Skin epidermis (tissue), 12 donors: ENCODE data around the gene EPS8.

Experiments
- H3K27ac ChIP-seq, 21 experiments: fragments of 200-600 bp; sonication (generic) in 11 of 21; one replicate each; pipeline ENCODE4 v1.5.0; 2020; ENCODE audit warnings: mild to moderate bottlenecking in 3 of 21, inconsistent platforms in 2 of 21, moderate library complexity in 2 of 21
- H3K4me3 ChIP-seq, 7 experiments: fragments of 200-600 bp; sonication (generic) in 2 of 7; one replicate each; pipeline ENCODE4 v1.5.0; 2020; ENCODE audit warnings: inconsistent platforms in 2 of 7, mild to moderate bottlenecking in 2 of 7, moderate library complexity in 1 of 7

The EPS8 gene

DNA sequence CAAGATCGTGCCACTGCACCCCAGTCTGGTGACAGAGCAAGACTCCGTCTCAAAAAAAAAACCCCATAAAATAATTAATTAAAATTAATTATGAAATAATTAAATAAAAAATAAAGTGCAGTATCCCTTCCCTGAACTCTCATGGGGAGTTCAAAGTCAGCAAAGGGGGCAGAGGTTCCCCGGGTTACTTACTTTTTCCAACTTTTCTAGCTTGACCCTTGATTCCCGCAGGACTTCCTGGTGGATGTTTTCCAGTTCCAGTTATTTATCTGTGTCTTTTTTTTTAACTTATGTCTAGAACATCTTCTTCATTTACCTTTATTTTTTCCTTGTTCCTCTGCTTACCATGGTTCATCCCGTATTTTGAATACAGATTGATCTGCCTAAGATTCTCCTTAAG lies 197.4 kb downstream of the EPS8 start:
- no peak overlapping the region for H3K27ac ChIP-seq
- no peak overlapping the region for H3K4me3 ChIP-seq

DNA sequence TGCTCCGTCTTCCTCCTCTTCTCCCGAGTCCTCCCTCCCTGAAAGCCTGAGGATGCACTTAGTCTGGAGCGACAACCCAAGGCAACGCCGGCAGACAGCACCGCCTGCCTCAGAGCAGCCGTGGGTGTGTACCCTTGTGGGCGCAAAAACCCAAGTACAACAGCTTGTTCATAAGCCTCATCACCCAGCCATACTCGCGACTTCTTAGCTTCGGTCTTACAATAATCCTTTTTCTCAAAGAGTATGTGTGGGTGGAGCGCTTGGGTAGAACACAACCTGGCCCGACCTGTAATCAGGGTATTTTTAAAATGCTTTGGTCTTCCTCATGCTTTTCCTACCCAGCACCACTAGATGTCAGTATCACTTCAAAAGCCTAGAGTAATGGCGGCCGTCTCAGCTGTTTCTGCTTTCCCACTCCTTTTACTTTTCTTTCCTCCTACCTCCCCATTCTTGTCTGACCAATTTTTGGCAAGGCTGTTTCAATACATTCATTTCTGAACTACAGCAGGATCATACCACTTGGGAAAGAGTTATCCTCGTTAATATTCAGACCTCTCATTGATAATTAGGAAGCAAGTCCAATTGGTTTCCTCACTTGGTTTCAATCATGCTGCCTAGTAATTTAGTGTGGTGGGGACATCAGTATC lies 198.9 kb downstream of the EPS8 start:
- peak overlapping the region in 4 of 21 experiments; percentile 0 to 53 (median 18) for H3K27ac ChIP-seq
- H3K4me3 ChIP-seq = peak overlapping the region in 4 of 7 experiments; percentile 0 to 14 (median 8)

DNA sequence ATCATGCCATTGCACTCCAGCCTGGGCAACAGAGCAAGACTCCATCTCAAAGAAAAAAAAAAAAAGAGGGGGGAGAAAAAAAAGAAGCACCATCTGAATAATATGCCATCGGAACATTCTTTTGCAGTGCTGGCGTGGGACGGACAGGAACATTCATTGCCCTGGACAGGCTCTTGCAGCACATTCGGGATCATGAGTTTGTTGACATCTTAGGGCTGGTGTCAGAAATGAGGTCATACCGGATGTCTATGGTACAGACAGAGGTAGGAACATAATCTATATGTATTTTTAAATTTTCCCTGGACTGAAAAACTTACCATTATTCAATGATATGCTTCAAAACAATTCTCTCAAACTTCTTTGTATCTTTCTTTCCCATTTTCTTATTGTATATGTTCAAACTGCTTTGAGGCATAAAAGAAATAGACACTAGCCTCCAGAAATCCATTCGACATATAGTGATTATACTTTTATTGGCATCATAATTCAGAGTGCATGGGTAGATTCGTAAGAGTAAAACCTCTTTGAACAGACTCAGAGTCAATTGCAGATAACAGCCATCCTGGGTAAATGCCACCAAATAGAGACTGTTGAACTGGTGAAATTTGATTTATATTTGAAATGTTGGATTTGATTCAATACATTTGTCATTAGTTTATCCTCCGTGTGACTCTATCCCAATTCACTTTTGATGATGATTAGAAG lies 199.7 kb downstream of the EPS8 start:
- no peak overlapping the region for H3K4me3 ChIP-seq
- H3K27ac ChIP-seq = peak overlapping the region in 1 of 21 experiments; percentile 8

DNA sequence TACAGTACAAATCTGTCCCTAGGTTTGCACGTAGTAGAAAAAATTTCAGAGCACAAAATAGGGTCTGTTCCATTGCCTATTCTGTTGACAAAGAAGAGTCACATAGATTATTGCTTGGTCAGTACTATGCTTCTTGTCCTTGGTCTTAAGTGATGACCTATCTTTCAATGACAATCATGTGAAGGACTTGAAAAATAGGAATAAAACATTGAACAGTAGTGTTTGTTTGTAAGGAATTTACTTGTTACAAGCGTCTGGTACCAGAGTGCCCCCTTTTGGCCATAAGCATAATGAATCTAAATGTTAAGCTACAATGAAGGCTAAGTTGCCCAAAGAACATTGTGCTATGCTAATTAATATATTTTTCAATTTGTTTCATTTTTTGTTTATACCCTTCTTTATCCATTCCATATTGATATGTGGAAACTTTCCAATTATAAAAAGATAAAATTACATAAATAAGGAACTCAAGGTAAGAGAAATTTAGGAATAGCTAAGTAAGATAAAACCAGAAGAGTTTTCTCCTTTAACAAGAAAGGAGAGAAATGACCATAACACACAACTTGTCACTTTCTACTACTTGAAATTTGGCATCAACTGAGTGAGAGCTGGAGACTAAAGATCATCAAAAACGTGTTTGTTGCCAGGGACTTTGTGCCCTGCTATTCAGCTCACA lies 204.7 kb downstream of the EPS8 start:
- Histone ChIP-seq H3K4me3 (no peak overlapping the region), H3K27ac (no peak overlapping the region)

DNA sequence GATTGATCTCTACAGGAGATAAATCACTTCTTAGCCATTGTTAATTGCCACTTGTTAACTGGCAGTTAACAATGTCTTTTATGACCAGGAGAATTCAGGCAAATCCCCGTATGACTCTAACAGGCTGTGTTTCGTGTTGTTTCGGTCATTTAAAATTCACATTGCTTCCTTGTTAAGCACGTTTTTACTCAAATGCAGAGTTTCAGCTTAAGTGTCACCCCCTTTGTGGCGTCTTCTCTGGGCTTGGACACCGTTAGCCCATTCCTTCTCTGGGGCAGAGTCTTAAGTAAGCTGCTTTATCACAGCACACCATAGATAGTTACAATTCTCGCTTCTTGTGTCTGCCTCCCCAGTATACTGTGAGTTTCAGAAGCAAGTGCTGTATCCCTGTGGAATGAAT lies 205.4 kb downstream of the EPS8 start:
- Histone ChIP-seq H3K27ac (no peak overlapping the region), H3K4me3 (no peak overlapping the region)

DNA sequence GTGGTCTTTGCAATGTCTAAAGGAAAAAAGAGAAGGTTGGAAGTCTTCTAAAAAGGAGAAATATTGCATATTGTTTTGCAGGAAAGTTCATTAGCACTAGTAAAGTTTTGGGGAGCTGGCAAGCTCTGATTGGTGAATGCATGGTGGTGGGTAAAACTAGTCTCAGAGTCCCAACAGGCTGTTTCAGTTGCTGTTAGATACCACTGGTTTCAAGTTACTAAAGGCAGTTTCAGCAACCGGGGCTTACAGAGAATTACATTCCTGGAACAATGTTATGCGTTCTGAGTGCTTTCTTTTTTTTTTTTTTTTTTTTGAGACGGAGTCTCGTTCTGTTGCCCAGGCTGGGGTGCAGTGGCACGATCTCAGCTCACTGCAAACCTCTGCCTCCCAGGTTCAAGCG lies 208.2 kb downstream of the EPS8 start:
- Histone ChIP-seq H3K4me3 (no peak overlapping the region), H3K27ac (no peak overlapping the region)

DNA sequence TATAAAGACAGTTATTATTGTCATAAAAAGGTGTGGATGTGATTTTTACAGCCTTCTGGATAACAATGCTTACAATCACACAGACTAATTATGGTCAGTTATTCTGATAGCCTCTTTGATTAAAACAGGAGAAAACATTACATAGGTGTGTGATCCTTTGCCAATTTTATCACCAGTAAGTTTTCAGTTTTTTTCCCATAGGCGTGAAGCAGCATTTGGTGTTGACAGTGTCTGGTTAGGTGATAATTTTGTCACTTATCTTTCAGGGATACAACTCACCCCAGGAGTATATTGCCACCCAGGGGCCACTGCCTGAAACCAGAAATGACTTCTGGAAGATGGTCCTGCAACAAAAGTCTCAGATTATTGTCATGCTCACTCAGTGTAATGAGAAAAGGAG lies 208.8 kb downstream of the EPS8 start:
- no peak overlapping the region for H3K27ac ChIP-seq
- no peak overlapping the region for H3K4me3 ChIP-seq

DNA sequence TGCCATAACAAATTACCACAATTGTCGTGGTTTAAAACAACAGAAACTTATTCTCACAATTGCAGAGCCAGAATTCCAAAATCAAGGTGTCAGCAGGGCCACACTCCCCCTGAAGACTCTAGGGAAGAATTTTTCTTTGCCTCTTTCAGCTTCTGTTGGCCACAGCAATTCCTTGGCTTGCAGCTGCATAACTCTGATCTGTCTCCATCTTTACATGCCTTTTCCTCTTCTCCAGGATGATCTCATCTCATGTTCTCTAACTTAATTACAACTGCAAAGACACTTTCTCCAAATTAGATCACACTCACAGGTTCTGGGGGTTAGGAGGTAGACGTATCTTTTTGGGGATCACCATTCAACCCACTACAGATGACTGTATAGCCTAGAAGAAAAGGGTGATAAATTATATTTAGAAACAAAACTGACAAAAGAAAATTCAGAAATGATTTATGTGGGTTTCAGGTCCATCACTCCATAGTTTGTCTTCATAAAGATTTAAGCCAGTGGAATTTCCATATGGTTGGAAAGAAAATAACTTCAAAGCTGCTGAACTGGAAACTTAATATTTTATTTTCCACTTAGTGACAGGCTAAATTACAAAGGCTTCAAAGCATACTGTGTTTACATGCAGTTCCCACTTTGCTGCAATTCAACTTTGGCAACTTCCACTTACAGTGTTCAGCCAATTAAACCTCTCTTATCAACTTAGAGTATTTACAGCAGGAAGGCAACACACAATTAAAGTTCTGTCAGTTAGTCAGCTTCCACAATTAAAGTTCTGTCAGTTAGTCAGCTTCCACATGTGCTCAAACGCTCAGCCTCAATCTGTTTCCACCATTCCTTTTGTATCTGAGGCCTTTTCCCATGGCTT lies 213.3 kb downstream of the EPS8 start:
- H3K4me3 ChIP-seq = no peak overlapping the region
- no peak overlapping the region for H3K27ac ChIP-seq

DNA sequence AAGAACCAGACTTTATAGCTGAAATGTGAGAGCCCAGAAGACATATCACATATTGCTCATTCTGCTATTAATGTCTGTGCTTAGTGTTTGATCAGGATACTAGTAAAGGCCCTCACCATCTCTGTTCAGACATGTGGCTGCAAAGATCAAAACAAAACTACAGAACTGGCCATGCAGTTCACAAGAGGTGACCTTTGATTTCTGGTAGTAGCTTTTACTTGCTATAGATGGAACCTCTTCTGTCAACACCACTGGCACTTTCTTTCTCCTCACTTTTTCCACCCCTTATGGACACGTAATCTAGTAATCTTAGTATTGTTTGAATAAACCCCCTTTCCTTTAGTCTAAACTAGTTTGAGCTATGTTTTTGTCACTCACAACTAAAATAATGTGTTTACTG lies 214.8 kb downstream of the EPS8 start:
- Histone ChIP-seq H3K27ac (no peak overlapping the region), H3K4me3 (no peak overlapping the region)
